HK-2 (cell line): ENCODE measurements around the gene PLCG1.

Source experiments
- DNase-seq: peaks from one replicate; pipeline ENCODE4 v3.0.0-alpha.2; 2018; ENCODE audit not compliant: unreplicated experiment

PLCG1 gene

GRCh38 chr20:41179961-41180360 is 42.6 kb downstream of the PLCG1 start:
- DNase-seq, result no peak

GRCh38 chr20:41180599-41181333 is 43.4 kb downstream of the PLCG1 start:
- no peak for DNase-seq

GRCh38 chr20:41181567-41181966 is 44.2 kb downstream of the PLCG1 start:
- no peak for DNase-seq

GRCh38 chr20:41182296-41183212 is 45.2 kb downstream of the PLCG1 start:
- DNase-seq, result no peak

GRCh38 chr20:41183391-41183790 is 46.0 kb downstream of the PLCG1 start:
- no peak for DNase-seq

- no peak for DNase-seq
Measured at GRCh38 chr20:41183831-41184230, 46.5 kb downstream of the PLCG1 start.

GRCh38 chr20:41185013-41185757 is 47.8 kb downstream of the PLCG1 start:
- no peak for DNase-seq

- no peak for DNase-seq
Measured at GRCh38 chr20:41187668-41188067, 50.3 kb downstream of the PLCG1 start.

GRCh38 chr20:41191562-41192500 is 54.5 kb downstream of the PLCG1 start:
- DNase-seq, result no peak

GRCh38 chr20:41192575-41192974 is 55.2 kb downstream of the PLCG1 start:
- no peak for DNase-seq

- DNase-seq, result no peak
Measured at GRCh38 chr20:41196653-41197225, 59.4 kb downstream of the PLCG1 start.

GRCh38 chr20:41198443-41198842 is 61.1 kb downstream of the PLCG1 start:
- DNase-seq, result no peak

GRCh38 chr20:41200446-41201202 is 63.3 kb downstream of the PLCG1 start:
- DNase-seq, result no peak

GRCh38 chr20:41201760-41202159 is 64.4 kb downstream of the PLCG1 start:
- DNase-seq, result no peak

- DNase-seq, result no peak
Measured at GRCh38 chr20:41202426-41202825, 65.1 kb downstream of the PLCG1 start.

- DNase-seq, result no peak
Measured at GRCh38 chr20:41203660-41204059, 66.3 kb downstream of the PLCG1 start.

- DNase-seq, result no peak
Measured at GRCh38 chr20:41204304-41205265, 67.2 kb downstream of the PLCG1 start.

GRCh38 chr20:41205313-41205712 is 68.0 kb downstream of the PLCG1 start:
- DNase-seq, result no peak
